ENCODE measurements around the gene NUP62CL. TPM values are rescaled to one million over a fixed set of nuclear protein-coding genes. Genes with fewer than 3 reads are reported as not detected.
A peak's percentile ranks its signal among the peaks of the same experiment; 100 is the strongest.
"Not testable (repeated sequence)": the region's sequence is repeated elsewhere in the genome, so short reads cannot be mapped to it uniquely, and the experiment has no call there.

Gene NUP62CL, protein sequence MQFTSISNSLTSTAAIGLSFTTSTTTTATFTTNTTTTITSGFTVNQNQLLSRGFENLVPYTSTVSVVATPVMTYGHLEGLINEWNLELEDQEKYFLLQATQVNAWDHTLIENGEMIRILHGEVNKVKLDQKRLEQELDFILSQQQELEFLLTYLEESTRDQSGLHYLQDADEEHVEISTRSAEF
- 10 to 100 TPM in 1 of 8 experiments, 1 to 10 TPM in 5, under 1 TPM in 1, not detected in 1; 0.99 to 12.7 (median 3.1) TPM for total RNA-seq

DNA sequence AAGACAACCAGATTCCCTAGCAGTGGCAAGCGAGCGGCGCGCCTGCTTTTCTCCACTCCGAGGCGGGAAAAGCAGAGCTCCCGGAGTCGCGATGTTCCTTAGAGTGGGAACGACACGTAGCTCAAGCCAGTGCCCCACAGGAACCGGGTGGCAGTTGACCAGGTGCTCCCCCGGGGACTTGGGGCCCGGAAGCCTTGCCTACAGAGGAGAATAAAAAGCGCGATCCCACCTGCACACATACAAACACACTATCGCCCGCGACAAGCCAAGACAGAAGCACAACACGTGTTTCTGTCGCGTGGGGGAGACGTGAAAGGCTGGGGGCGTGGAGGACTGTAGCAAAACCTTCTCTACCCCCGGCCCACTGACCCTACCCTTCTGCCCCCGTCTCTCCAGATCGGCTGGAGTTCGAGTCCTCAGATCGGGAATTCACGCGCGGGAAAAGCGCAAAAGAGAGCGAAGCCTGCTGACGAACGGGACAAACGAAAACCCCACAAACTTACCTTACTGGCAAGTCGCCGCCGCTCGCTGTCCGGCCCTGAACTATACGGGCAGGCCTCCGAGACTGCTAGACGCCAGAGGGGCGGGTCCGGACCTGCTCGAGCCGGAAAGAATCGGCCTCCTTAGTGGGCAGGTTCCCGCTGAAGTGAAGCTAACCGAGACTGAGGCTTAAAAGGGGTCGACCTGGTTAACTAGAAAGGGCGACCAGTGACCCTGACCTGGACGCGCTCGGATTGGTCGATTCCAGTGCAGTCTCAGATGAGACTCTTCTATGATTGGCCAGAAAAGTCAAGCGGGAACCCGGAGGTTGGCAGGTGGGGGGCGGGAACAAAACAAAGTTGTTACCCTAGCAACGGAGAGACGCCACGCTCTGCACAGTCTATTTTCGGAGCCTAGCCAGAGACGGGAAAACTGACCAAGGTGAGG, at the start of gene NUP62CL, which contains the start of gene DNAAF6:
NUP62CL (minus strand) TSS at position 664 of the 927 bp plus-strand sequence. CDS start 31,287 bp downstream, outside the sequence.
DNAAF6 (plus strand) TSS at position 842 of the 927 bp plus-strand sequence. CDS start 6,265 bp downstream, outside the sequence.
- Histone ChIP-seq H3K4me3 (peak within 1 kb of the TSS; percentile 35 to 59 (median 44)), H3K4me1 (replicated peaks in 1 of 2) (peaks cover 0 to 10% of the 10 kb centered on the region in 2 donors), H3K27ac (no peak within 1 kb of the TSS)
- ATAC-seq (replicated peaks in 6 of 8) = peak in 7 of 8 experiments; percentile 93 to 97 (median 95)
- in situ Hi-C loops (cut with MboI; ENCODE audit: low pct_unique_long_range_greater_than_20kb in 2 of 9, low sequenced_read_pairs in 9 of 9, unreplicated experiment in 9 of 9) = no loop called here
- WGBS, 10 experiments = 0 to 35% (median 10%) methylated on average over 1 to 8 of the region's 66 CpGs; no CpG with 5 or more reads in 6 of the 10 experiments

DNA sequence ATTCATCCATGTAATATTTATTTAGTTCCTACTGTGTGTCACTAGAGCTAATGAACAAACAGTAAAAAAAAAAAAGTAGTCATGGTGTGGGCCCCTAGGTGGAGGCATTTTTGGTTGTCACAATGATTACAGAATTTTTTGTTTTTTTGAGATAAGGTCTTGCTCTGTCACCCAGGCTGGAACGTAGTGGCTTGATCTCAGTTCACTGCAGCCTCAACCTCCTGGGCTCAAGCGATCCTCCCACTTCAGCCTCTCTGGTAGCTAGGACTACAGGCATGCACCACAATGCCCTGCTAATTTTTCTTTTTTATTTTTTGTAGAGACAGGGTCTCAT, 22.2 kb upstream of the NUP62CL start:
- 53% methylated on average over 2 of the region's 2 CpGs; no CpG with 5 or more reads in 9 of the 10 experiments for WGBS, 10 experiments
- Histone ChIP-seq H3K4me3 (no peak overlapping the region), H3K27ac (no peak overlapping the region), H3K4me1 (replicated peaks in 1 of 2) (no peaks in the 10 kb centered on the region)
- in situ Hi-C loops (cut with MboI; ENCODE audit: low pct_unique_long_range_greater_than_20kb in 2 of 9, low sequenced_read_pairs in 9 of 9, unreplicated experiment in 9 of 9) = no loop called here
- ATAC-seq (replicated peaks in 6 of 8) = no peak

DNA sequence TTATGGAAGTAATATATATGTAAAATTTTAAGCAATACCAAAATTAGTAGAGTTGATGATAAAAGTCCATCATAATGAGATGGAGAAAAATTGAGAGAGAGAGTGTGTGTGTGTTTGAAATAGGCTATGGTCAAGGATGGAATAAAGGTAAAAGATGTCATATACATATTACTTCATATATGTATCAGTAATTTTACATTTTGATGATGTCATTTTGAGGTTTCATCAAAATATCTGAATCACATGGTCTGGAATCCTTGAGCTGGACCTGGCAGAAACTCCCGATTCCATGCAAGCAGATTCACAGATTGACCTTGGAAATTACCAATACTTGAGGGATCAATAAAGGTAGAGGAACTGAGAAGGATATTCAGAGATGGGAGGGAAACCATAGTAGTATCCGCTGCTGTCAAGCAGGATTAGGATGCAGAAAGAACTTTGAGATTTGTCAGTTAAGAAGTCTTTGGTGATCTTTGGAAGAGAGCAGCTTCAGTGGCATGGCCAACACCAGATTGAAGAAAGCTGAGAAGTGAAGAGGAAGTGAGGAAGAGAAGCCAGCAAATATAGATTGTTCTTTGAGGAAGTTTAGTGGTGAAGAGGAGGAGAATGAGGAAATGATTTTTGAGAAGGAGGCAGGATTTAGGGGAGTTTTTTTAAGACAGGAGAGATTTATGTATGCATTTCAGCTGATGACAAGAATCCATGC, 21.7 kb upstream of the NUP62CL start:
- ATAC-seq (replicated peaks in 6 of 8) = no peak
- Histone ChIP-seq H3K4me3 (no peak overlapping the region), H3K27ac (no peak overlapping the region), H3K4me1 (replicated peaks in 1 of 2) (no peaks in the 10 kb centered on the region)
- in situ Hi-C loops (cut with MboI; ENCODE audit: low pct_unique_long_range_greater_than_20kb in 2 of 9, low sequenced_read_pairs in 9 of 9, unreplicated experiment in 9 of 9) = no loop called here
- 11 to 100% (median 60%) methylated on average over 1 to 2 of the region's 2 CpGs; no CpG with 5 or more reads in 4 of the 10 experiments for WGBS, 10 experiments

DNA sequence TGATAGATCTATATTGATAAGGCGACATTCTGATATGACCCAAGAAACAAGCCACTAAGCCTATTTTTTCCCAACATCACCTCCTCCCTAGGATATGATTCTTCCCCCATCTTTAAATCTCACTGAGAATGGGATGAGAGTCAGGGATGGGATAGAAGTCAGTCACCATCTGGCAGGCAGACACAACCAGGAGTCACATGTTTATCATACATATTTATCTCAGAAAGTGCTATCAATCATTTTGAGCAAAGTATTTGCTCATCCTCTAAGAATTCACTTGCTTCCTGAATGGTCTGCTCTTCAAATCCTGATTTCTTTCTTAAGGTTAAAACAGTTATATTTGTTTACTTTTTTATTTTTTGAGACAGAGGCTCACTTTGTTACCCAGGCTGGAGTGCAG, 20.5 kb upstream of the NUP62CL start:
- in situ Hi-C loops (cut with MboI; ENCODE audit: low pct_unique_long_range_greater_than_20kb in 2 of 9, low sequenced_read_pairs in 9 of 9, unreplicated experiment in 9 of 9) = no loop called here

DNA sequence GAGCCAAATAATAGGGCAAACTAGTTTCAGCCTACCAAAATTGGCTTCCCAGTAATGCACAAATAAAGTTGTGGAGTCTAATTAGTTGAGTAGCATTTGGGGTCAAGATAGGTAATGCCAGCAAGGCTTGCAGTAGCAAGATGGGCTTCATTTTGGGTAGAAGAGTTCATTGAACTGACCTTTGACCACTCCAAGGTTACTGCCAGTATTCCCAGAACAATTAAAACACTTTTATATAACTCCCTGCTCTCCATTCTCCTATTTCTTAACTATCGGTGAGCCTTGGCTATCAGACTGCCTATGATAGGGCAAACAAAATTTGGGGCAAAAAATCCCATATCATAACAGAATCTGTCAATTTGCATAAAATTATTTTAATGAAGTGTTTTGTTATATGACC, 7.2 kb upstream of the NUP62CL start:
- no peak for ATAC-seq (replicated peaks in 6 of 8)
- no peak overlapping the region for H3K4me3 ChIP-seq
- in situ Hi-C loops (cut with MboI; ENCODE audit: low pct_unique_long_range_greater_than_20kb in 2 of 9, low sequenced_read_pairs in 9 of 9, unreplicated experiment in 9 of 9) = no loop called here
- H3K4me1 ChIP-seq (replicated peaks in 1 of 2) = peaks cover 0 to 9% of the 10 kb centered on the region in 2 donors
- no peak overlapping the region for H3K27ac ChIP-seq
- WGBS, 10 experiments = 0 to 100% (median 92%) methylated on average over 1 of the region's 1 CpG; no CpG with 5 or more reads in 4 of the 10 experiments

More for the DNA sequence above, 20.5 kb upstream of the NUP62CL start:
- no peak for ATAC-seq (replicated peaks in 6 of 8)
- no peak overlapping the region for H3K27ac ChIP-seq
- H3K4me1 ChIP-seq (replicated peaks in 1 of 2) = no peaks in the 10 kb centered on the region
- no peak overlapping the region for H3K4me3 ChIP-seq
- WGBS, 10 experiments = 50 to 100% (median 77%) methylated on average over 1 of the region's 1 CpG; no CpG with 5 or more reads in 6 of the 10 experiments

DNA sequence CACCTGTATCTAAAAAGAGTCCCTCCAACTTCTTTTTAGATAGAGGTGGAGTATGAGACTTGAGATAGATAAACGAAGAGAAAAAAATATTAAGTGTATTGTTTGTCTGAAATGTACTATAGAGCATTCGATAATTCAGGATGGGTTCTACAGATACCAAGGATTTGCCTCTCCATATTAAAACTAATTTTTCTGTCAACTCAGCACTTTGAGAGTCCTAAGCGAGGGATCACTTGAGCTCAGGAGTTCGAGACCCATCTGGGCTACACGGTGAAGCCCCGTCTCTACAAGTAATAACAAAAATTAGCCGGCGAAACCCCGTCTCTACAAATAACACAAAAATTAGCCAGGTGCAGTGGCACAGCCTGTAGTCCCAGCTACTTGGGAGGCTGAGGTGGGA, 1.7 kb upstream of the NUP62CL start:
- in situ Hi-C loops (cut with MboI; ENCODE audit: low pct_unique_long_range_greater_than_20kb in 2 of 9, low sequenced_read_pairs in 9 of 9, unreplicated experiment in 9 of 9) = no loop called here
- Histone ChIP-seq H3K4me3 (no peak overlapping the region), H3K27ac (no peak overlapping the region), H3K4me1 (replicated peaks in 1 of 2) (peaks cover 0 to 10% of the 10 kb centered on the region in 2 donors)
- WGBS, 10 experiments = 67 to 94% (median 81%) methylated on average over 2 to 7 of the region's 9 CpGs; no CpG with 5 or more reads in 6 of the 10 experiments
- ATAC-seq (replicated peaks in 6 of 8) = no peak

DNA sequence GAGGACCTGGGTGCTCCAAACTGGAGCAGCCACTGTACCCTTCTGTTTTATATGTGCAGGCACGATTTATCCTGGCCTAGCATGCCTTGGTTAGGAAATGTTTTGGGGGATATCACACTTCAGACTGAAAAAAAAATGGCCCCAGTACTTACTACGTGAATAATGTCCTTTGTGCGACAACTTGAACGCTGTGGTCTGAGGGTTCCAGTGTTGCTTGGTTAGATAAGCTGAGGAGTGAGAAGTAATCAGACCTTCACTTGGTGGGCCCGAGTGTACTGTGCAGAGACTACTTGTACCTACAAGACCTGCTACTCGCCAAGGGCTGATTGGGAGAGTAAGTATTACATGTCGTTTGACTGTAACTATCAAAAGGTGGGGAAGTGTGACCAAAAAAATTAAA, 856 bp upstream of the NUP62CL start:
- WGBS, 10 experiments = 68 to 100% (median 94%) methylated on average over 1 to 6 of the region's 7 CpGs; no CpG with 5 or more reads in 4 of the 10 experiments
- in situ Hi-C loops (cut with MboI; ENCODE audit: low pct_unique_long_range_greater_than_20kb in 2 of 9, low sequenced_read_pairs in 9 of 9, unreplicated experiment in 9 of 9) = no loop called here
- no peak overlapping the region for H3K27ac ChIP-seq
- no peak for ATAC-seq (replicated peaks in 6 of 8)
- H3K4me3 ChIP-seq = no peak overlapping the region
- peaks cover 0 to 10% of the 10 kb centered on the region in 2 donors for H3K4me1 ChIP-seq (replicated peaks in 1 of 2)

DNA sequence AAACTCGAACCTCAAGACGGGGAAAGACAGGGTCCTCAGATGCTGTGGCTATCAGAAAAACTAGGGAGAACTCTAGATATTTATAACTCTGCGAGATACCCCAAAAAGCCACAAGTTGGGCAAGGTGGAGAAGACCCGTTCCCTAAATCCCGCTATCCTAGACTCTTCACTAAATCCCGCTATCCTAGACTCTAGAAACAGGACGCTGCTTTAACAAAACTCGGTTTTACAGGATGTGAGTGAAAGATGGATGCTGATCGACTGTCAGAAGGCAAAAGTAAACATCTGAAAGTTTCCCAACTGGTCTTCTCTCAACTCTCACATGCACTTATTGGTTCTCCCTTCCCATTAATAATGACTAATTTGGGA, 448 bp upstream of the NUP62CL start:
- no peak for ATAC-seq (replicated peaks in 6 of 8)
- 31 to 100% (median 60%) methylated on average over 1 to 8 of the region's 9 CpGs; no CpG with 5 or more reads in 5 of the 10 experiments for WGBS, 10 experiments
- H3K4me3 ChIP-seq = peak overlapping the region in 3 of 5 donors; percentile 44 to 59 (median 44)

DNA sequence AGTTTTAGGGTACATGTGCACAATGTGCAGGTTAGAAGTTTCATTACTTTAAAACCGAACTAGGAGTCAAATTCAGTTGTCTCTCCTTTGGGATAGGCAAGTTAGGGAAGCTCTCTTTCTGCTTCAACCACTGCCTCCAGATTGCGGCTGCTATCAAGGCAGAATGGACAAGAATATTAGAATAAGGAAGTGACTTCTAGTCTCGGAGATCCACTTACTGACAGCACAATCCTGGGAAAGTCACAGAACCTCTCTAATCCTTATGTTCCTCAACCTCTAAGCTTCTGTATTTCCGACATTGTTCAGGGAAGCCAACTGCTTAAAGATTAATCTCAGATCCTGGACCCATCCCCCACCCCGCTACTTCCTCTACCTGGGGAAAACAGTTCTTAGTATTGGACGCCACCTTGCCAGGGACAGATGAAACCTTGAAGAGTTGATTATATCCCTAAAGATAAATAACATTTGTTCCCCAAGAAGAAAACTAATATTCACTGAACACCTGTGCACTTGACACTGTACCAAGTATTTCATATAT, 2.1 kb downstream of the NUP62CL start:
- in situ Hi-C loops (cut with MboI; ENCODE audit: low pct_unique_long_range_greater_than_20kb in 2 of 9, low sequenced_read_pairs in 9 of 9, unreplicated experiment in 9 of 9) = no loop called here
- no peak for ATAC-seq (replicated peaks in 6 of 8)
- Histone ChIP-seq H3K4me3 (no peak overlapping the region), H3K27ac (no peak overlapping the region), H3K4me1 (replicated peaks in 1 of 2) (peaks cover 0 to 10% of the 10 kb centered on the region in 2 donors)
- 33 to 100% (median 49%) methylated on average over 1 to 6 of the region's 6 CpGs; no CpG with 5 or more reads in 2 of the 10 experiments for WGBS, 10 experiments

More for the DNA sequence above, 448 bp upstream of the NUP62CL start:
- no peak overlapping the region for H3K27ac ChIP-seq
- peaks cover 0 to 10% of the 10 kb centered on the region in 2 donors for H3K4me1 ChIP-seq (replicated peaks in 1 of 2)
- in situ Hi-C loops (cut with MboI; ENCODE audit: low pct_unique_long_range_greater_than_20kb in 2 of 9, low sequenced_read_pairs in 9 of 9, unreplicated experiment in 9 of 9) = no loop called here

DNA sequence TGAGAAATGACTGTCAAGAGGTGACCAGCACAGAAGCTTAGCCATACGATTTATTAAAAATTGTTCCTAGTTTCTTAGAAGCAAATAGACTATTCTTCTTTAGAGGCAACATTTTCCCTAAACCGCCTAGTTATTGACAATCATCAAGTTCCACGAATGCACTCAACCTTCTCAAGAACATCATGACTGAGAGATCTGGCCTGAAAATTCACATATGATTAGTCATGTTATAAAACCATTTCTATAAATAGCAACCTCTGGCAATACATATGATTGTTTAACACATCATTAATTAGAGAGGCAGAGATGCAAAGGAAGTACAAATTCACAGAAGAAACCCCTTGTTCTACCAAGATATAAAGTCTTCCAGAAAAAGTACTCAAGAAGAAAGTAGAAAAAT, 6.7 kb downstream of the NUP62CL start:
- ATAC-seq (replicated peaks in 6 of 8) = peak in 1 of 8 experiments; percentile 39
- Histone ChIP-seq H3K4me3 (no peak overlapping the region), H3K4me1 (replicated peaks in 1 of 2) (peaks cover 0 to 4% of the 10 kb centered on the region in 2 donors), H3K27ac (no peak overlapping the region)
- WGBS, 10 experiments = 0 to 100% (median 75%) methylated on average over 1 to 3 of the region's 3 CpGs; no CpG with 5 or more reads in 6 of the 10 experiments
- in situ Hi-C loops (cut with MboI; ENCODE audit: low pct_unique_long_range_greater_than_20kb in 2 of 9, low sequenced_read_pairs in 9 of 9, unreplicated experiment in 9 of 9) = no loop called here

DNA sequence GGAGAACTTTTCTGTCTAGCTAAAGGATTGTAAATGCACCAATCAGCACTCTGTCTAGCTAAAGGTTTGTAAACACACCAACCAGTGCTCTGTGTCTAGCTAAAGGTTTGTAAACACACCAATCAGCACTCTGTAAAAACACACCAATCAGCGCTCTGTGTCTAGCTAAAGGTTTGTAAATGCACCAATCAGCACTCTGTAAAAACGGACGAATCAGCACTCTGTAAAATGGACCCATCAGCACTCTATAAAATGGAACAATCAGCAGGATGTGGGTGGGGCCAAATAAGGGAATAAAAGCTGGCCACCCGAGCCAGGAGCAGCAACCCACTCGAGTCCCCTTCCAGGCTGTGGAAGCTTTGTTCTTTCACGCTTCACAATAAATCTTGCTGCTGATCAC, 8.2 kb downstream of the NUP62CL start:
- WGBS, 10 experiments = 41% methylated on average over 4 of the region's 6 CpGs; no CpG with 5 or more reads in 9 of the 10 experiments
- ATAC-seq (replicated peaks in 6 of 8); in situ Hi-C loops (cut with MboI; ENCODE audit: low pct_unique_long_range_greater_than_20kb in 2 of 9, low sequenced_read_pairs in 9 of 9, unreplicated experiment in 9 of 9): not testable (repeated sequence)

DNA sequence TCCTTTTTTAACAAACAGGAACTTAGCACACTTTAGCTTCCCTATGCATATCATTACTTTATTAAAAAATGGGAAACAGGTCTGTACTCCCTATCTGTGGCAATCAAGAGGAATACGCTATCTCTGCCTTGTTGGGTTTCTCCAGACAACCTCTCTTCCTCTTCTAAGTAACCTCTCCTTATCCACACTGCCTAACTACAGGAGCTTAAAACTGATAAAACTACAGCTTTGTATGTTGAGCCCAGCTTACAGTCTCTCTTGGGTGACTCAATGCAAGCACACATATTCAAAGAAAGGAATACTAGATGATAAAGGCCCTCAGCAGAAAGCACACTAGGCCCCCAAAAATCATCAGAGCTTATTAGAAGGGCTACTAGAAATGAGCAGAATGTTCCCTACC, 8.9 kb downstream of the NUP62CL start:
- Histone ChIP-seq H3K27ac (no peak overlapping the region), H3K4me1 (replicated peaks in 1 of 2) (no peaks in the 10 kb centered on the region), H3K4me3 (no peak overlapping the region)
- in situ Hi-C loops (cut with MboI; ENCODE audit: low pct_unique_long_range_greater_than_20kb in 2 of 9, low sequenced_read_pairs in 9 of 9, unreplicated experiment in 9 of 9) = no loop called here
- no peak for ATAC-seq (replicated peaks in 6 of 8)
- 60 to 100% (median 67%) methylated on average over 1 of the region's 1 CpG; no CpG with 5 or more reads in 5 of the 10 experiments for WGBS, 10 experiments

More for the DNA sequence above, 8.2 kb downstream of the NUP62CL start:
- not testable (repeated sequence) for H3K27ac ChIP-seq; H3K4me1 ChIP-seq (replicated peaks in 1 of 2); H3K4me3 ChIP-seq
